Measurements from ENCODE around the gene NIPBL. TPM values are rescaled to one million over a fixed set of nuclear protein-coding genes. Genes with fewer than 3 reads are reported as not detected.
"Not testable (repeated sequence)": the region's sequence is repeated elsewhere in the genome, so short reads cannot be mapped to it uniquely, and the experiment has no call there.

NIPBL gene
- total RNA-seq, 3 donors from 2014 or later, result 61.9 to 112 (median 69.2) TPM

- no peak overlapping the region for H3K4me3 ChIP-seq
- TF ChIP-seq POLR2AphosphoS5 (IDR thresholded peaks at IDR 0.05), result no peak
- TF ChIP-seq, protein P1, sequence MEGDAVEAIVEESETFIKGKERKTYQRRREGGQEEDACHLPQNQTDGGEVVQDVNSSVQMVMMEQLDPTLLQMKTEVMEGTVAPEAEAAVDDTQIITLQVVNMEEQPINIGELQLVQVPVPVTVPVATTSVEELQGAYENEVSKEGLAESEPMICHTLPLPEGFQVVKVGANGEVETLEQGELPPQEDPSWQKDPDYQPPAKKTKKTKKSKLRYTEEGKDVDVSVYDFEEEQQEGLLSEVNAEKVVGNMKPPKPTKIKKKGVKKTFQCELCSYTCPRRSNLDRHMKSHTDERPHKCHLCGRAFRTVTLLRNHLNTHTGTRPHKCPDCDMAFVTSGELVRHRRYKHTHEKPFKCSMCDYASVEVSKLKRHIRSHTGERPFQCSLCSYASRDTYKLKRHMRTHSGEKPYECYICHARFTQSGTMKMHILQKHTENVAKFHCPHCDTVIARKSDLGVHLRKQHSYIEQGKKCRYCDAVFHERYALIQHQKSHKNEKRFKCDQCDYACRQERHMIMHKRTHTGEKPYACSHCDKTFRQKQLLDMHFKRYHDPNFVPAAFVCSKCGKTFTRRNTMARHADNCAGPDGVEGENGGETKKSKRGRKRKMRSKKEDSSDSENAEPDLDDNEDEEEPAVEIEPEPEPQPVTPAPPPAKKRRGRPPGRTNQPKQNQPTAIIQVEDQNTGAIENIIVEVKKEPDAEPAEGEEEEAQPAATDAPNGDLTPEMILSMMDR (IDR thresholded peaks at IDR 0.05), result no peak
- TF ChIP-seq POLR2A (IDR thresholded peaks at IDR 0.05), result no peak
- no peaks in the 10 kb centered on the region for H3K9me3 ChIP-seq
- intact Hi-C loops (cut with DNase I; ENCODE audit: low total_unique reads), result no loop called here
- no peaks in the 10 kb centered on the region for H3K36me3 ChIP-seq
- no peak for DNase-seq (ENCODE audit: low spot score in 2 of 2)
- H3K27me3 ChIP-seq, result no peaks in the 10 kb centered on the region
- no peaks in the 10 kb centered on the region for H3K4me1 ChIP-seq
- no peak overlapping the region for H3K27ac ChIP-seq
These were observed 12.7 kb downstream of the NIPBL start for GRCh38 chr5:36889264-36889663.

DNA sequence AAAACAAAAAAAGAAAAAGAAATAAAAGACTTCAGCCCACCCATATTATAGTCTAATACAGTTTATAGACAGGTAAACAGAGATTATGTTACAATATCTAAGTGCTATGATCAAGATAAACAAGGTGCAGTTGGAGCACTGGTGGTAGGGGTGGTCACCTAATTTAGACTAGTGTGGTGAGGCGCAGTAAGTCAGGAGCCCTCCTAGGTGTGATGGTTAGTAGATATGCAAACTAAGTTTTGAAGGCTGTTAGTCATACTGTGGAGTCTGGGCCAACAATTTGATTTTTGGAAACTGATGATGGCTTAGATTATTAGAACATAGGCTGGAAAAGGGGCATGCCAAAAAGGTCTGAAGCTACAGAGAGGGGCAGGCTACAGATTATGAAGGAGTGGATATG, 14.7 kb downstream of the NIPBL start:
- no peak overlapping the region for H3K27ac ChIP-seq
- H3K36me3 ChIP-seq, result no peaks in the 10 kb centered on the region
- DNase-seq (ENCODE audit: low spot score in 2 of 2), result no peak
- H3K27me3 ChIP-seq, result no peaks in the 10 kb centered on the region
- no peaks in the 10 kb centered on the region for H3K4me1 ChIP-seq
- intact Hi-C loops (cut with DNase I; ENCODE audit: low total_unique reads), result no loop called here
- H3K9me3 ChIP-seq, result no peaks in the 10 kb centered on the region
- TF ChIP-seq POLR2AphosphoS5 (IDR thresholded peaks at IDR 0.05), result no peak
- TF ChIP-seq, protein P1 (IDR thresholded peaks at IDR 0.05), result no peak
- TF ChIP-seq POLR2A (IDR thresholded peaks at IDR 0.05), result no peak
- no peak overlapping the region for H3K4me3 ChIP-seq

DNA sequence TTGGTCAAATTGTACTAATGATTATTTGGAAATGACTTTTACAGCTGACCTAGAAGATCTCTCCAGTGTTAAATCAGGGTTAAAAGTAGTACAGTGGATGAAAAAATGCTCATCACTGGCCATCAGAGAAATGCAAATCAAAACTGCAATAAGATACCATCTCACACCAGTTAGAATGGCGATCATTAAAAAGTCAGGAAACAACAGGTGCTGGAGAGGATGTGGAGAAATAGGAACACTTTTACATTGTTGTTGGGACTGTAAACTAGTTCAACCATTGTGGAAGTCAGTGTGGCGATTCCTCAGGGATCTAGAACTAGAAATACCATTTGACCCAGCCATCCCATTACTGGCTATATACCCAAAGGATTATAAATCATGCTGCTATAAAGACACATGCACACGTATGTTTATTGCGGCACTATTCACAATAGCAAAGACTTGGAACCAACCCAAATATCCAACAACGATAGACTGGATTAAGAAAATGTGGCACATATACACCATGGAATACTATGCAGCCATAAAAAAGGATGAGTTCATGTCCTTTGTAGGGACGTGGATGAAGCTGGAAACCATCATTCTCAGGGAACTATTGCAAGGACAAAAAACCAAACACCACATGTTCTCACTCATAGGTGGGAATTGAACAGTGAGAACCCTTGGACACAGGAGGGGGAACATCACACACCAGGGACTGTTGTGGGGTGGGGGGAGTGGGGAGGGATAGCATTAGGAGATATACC, 15.7 kb downstream of the NIPBL start:
- H3K4me1 ChIP-seq; intact Hi-C loops (cut with DNase I; ENCODE audit: low total_unique reads); H3K27me3 ChIP-seq: not testable (repeated sequence)

DNA sequence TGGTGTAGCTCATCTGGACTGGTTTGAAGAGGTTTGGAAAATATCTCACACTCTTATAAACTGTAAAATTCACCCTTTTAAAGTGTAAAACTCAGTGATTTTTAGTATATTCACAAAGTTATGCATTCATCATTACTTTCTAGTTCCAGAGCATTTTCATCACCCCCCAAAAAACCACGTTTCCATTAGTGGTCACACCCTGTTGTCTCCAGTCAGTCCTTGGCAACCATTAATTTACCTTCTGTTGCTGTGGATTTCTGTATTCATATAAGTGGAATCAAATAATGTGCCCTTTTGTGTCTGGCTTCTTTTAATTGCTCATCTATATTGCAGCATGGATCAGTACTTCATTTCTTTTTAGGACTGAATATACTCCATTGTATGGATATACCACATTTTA, 18.4 kb downstream of the NIPBL start:
- TF ChIP-seq, protein P1 (IDR thresholded peaks at IDR 0.05), result no peak
- TF ChIP-seq POLR2A (IDR thresholded peaks at IDR 0.05) (no peak), POLR2AphosphoS5 (IDR thresholded peaks at IDR 0.05) (no peak)

More for the DNA sequence above, 15.7 kb downstream of the NIPBL start:
- H3K27ac ChIP-seq; H3K36me3 ChIP-seq; DNase-seq (ENCODE audit: low spot score in 2 of 2); H3K9me3 ChIP-seq; H3K4me3 ChIP-seq: not testable (repeated sequence)

DNA sequence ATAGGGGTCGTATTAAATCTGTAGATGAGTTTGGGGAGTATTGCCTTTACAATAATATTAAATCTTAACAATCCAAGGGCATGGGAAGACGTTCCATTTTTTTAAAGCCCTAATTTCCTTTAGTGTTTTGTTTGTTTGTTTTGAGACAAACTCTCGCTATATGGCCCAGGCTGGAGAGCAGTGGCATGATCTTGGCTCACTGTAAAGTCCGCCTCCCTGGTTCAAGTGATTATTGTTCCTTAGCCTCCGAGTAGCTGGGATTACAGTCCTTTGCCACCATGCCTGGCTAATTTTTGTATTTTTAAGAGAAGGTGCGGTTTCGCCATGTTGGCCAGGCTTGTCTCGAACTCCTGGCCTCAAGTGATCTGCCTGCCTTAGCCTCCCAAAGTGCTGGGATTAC, 19.9 kb downstream of the NIPBL start:
- intact Hi-C loops (cut with DNase I; ENCODE audit: low total_unique reads), result no loop called here
- DNase-seq (ENCODE audit: low spot score in 2 of 2), result no peak
- no peaks in the 10 kb centered on the region for H3K4me1 ChIP-seq

More for the DNA sequence above, 18.4 kb downstream of the NIPBL start:
- Histone ChIP-seq H3K27me3 (no peaks in the 10 kb centered on the region), H3K9me3 (no peaks in the 10 kb centered on the region), H3K27ac (no peak overlapping the region), H3K4me1 (no peaks in the 10 kb centered on the region), H3K36me3 (no peaks in the 10 kb centered on the region), H3K4me3 (no peak overlapping the region)
- intact Hi-C loops (cut with DNase I; ENCODE audit: low total_unique reads), result no loop called here
- no peak for DNase-seq (ENCODE audit: low spot score in 2 of 2)

More for the DNA sequence above, 19.9 kb downstream of the NIPBL start:
- Histone ChIP-seq H3K27me3 (no peaks in the 10 kb centered on the region), H3K36me3 (no peaks in the 10 kb centered on the region), H3K27ac (no peak overlapping the region), H3K9me3 (no peaks in the 10 kb centered on the region), H3K4me3 (no peak overlapping the region)
- TF ChIP-seq POLR2AphosphoS5 (IDR thresholded peaks at IDR 0.05), result no peak
- TF ChIP-seq POLR2A (IDR thresholded peaks at IDR 0.05), result no peak
- TF ChIP-seq, protein P1 (IDR thresholded peaks at IDR 0.05), result no peak

Measured in breast epithelium (tissue), 4 donors.